ENCODE results near the gene TSR3. TPM values are rescaled to one million over a fixed set of nuclear protein-coding genes. Genes with fewer than 3 reads are reported as not detected.

Gene TSR3
- 77.4 and 85.3 TPM in 2 replicates for total RNA-seq

DNA sequence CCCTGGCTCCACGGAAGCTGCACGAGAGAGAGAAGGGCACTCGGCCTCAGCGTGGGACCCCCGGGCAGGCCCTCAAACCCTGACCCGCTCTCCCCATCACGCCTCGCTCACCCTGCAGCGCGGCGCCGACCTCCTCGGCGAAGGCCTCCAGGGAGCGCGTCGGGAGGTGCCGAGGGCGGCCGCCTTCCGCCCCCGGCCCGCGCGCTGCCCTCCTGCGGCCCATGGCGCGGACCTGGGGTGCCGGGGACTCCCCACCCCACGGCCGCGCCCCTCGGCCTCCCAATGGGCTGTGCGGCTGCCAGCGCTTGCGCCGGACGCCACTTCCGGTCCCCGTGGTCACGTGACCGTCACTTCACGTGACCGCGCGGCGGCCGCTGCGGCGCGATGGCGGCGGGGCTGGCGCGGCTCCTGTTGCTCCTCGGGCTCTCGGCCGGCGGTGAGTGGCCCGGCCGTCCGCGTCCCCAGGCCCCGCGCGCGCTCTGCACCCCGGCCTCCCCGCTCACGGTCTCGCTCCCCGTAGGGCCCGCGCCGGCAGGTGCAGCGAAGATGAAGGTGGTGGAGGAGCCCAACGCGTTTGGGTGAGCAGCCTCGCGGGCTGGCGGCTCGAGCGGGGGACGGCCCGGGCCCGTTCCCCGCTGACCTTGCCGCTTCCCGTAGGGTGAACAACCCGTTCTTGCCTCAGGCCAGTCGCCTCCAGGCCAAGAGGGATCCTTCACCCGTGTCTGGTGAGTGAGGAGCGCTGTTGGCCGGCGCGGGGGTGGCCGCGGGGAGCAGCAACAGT is at the start of gene TSR3, which contains the start of gene GNPTG:
TSR3 (minus strand) TSS at position 297 of the 781 bp plus-strand sequence; CDS start at position 223, 74 bp downstream.
GNPTG (plus strand) TSS at position 350 of the 781 bp plus-strand sequence; CDS start at position 385, 35 bp downstream.

DNA sequence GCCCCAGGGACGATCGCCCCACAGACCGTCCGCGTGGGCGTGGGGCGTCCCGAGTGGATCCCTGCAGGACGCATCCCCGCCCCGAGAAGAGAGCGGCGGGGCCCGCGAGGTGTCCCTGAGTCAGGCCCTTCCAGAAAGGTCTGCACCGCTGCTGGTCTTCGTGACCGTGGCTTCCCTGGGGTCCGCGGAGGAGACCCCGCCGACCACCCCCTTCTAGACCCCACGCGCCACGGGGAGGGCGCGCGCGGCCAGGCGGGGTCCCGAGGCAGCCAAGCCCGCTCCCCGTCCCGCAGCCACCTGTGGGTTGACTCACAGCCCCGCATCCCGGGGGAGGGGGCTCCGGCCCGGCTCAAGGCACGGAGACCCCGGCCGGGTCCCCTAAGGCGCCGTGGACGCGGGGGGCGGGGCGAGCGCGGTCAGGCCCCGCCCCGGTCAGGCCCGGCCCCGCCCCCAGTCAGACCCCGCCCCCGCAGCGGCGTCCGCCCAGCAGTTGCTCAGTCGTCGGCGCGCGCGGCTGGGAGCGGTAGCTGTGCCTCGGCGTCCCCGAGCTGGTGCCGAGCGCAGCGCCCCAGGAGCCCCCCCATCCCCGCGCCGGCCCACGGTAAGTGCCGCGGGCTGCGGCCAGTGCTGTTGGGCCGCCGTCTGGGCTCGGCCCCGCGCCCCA is 18.4 kb downstream of the TSR3 start, which contains the start of gene BAIAP3:
BAIAP3 (plus strand) TSS at position 497 of the 664 bp plus-strand sequence. CDS start 4,905 bp downstream, outside the sequence.

DNA sequence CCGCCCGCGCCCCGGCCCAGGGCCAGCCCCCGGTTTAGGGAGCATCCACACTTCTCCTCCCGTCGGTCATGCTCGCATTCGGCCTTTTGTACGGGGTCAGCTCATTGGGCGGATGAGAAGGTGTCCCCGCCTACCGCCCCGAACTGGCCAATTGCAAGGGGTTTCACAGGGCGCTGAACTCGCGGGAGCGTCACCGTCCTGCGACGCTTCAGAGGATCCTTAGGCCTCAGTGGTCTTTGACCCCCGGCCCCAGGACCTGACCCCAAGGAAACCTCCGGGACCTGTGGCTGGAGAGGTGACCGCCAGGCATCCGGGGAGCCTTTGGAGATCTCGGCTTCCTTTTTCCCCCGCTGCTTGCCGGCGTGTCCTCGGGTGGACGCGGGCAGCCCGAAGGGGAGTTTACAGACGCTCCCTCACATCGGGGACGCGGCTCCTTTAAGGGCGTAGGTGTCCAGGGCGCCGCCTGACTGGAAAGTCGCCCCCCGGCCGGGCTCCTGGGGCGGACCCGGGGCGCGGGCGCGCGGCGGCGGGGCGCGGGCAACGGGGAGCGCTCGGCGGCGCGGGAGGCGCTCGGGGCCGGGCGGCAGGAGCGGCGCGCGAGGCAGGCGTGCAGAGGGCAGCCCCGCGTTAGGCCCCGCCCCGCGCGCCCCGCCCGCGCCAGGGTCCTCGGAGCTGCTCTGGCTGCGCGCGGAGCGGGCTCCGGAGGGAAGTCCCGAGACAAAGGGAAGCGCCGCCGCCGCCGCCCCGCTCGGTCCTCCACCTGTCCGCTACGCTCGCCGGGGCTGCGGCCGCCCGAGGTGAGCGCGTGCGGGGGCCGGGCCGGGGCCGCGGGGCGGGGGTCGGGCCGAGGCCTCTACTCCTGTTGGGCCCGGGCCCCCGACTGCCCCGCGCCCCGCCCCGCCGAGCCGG is 42.4 kb downstream of the TSR3 start, which contains the start of gene UBE2I:
UBE2I (plus strand) TSS at position 660 of the 909 bp plus-strand sequence. CDS start 4,395 bp downstream, outside the sequence.

Other genes with a start within 250 kb of the TSR3 start
- gene CACNA1H, start 198.8 kb downstream of the TSR3 start, total RNA-seq: 1.6 and 3.3 TPM in 2 replicates
- 0.15 TPM in 1 of 2 replicates, not detected in the other for gene TPSG1, start 126.6 kb downstream of the TSR3 start, total RNA-seq
- gene TPSB2, start 121.7 kb downstream of the TSR3 start, total RNA-seq: not detected in 2 replicates
- gene TPSAB1, start 111.2 kb downstream of the TSR3 start, total RNA-seq: not detected in 2 replicates
- not detected in 2 replicates for gene TPSD1, start 95.8 kb downstream of the TSR3 start, total RNA-seq
- 66.5 and 79.5 TPM in 2 replicates for gene UBE2I, start 42.2 kb downstream of the TSR3 start, total RNA-seq
- gene BAIAP3, start 18.2 kb downstream of the TSR3 start, total RNA-seq: 0.15 and 0.37 TPM in 2 replicates
- 68.6 and 69.3 TPM in 2 replicates for gene GNPTG, start 53 bp upstream of the TSR3 start, total RNA-seq
- 18.3 and 25.6 TPM in 2 replicates for gene UNKL, start 62.8 kb upstream of the TSR3 start, total RNA-seq
- 9.3 and 10.5 TPM in 2 replicates for gene UQCC4, start 68.9 kb upstream of the TSR3 start, total RNA-seq
- gene PERCC1, start 79.2 kb upstream of the TSR3 start, total RNA-seq: not detected in 2 replicates
- gene CCDC154, start 92.7 kb upstream of the TSR3 start, total RNA-seq: 0.39 TPM in 1 of 2 replicates, not detected in the other
- gene CLCN7, start 123.2 kb upstream of the TSR3 start, total RNA-seq: 44.9 and 50.0 TPM in 2 replicates
- 0.37 TPM in 1 of 2 replicates, not detected in the other for gene PTX4, start 137.1 kb upstream of the TSR3 start, total RNA-seq
- 11.5 and 17.0 TPM in 2 replicates for gene TELO2, start 141.5 kb upstream of the TSR3 start, total RNA-seq
- gene TMEM204, start 181.8 kb upstream of the TSR3 start, total RNA-seq: 16.8 and 20.5 TPM in 2 replicates